Tibial artery (tissue), 4 donors: ENCODE data around the gene ATP6V1B1.

Experiments used
- DNase-seq, 2 donors: peaks; one replicate each; pipeline ENCODE4 v3.0.0-alpha.2; 2019
- H3K27ac ChIP-seq, 2 donors: fragments of 200-600 bp; sonication (generic) in 1 of 2; 1 replicate in 1 of 2; 2 replicates in 1 of 2; pipeline ENCODE4 v1.5.1; 2018 to 2019; ENCODE audit warnings: mild to moderate bottlenecking in 1 of 2
- H3K27me3 ChIP-seq, 2 donors: fragments of 200-600 bp; sonication (generic) in 1 of 2; one replicate each; pipeline versions ENCODE4 v1.5.1 to v1.6.0; 2016 to 2019
- H3K36me3 ChIP-seq, 3 donors: fragments of 200-600 bp; sonication (generic) in 2 of 3; one replicate each; pipeline ENCODE4 v1.5.1; 2016 to 2019; ENCODE audit warnings: mild to moderate bottlenecking in 2 of 3
- H3K4me1 ChIP-seq, 4 donors: fragments of 200-600 bp; sonication (generic) in 2 of 4; 1 replicate in 3 of 4; 2 replicates in 1 of 4; pipeline ENCODE4 v1.5.1; 2016 to 2019
- H3K4me3 ChIP-seq, 2 donors: fragments of 200-600 bp; sonication (generic) in 1 of 2; 1 replicate in 1 of 2; 2 replicates in 1 of 2; pipeline ENCODE4 v1.5.1; 2018 to 2019; ENCODE audit warnings: mild to moderate bottlenecking in 2 of 2
- H3K9me3 ChIP-seq, 3 donors: fragments of 200-600 bp; sonication (generic) in 1 of 3; one replicate each; pipeline ENCODE4 v1.5.1; 2016 to 2019
- CTCF ChIP-seq, 2 experiments: fragments of 200-600 bp in 1 of 2; fragments of 450-650 bp in 1 of 2; IDR thresholded peaks; one replicate each; pipeline ENCODE4 v1.5.1; 2017 to 2019; ENCODE audit warnings: antibody characterized with exemption in 2 of 2, mild to moderate bottlenecking in 1 of 2, moderate library complexity in 1 of 2
- intact Hi-C: fragments of 100-400 bp; cut with DNase I; formaldehyde crosslinking; loops from one replicate; pipeline ENCODE4 v1.15.0; 2023; ENCODE audit warnings: low total_unique reads

The ATP6V1B1 gene

GRCh38 chr2:70893186-70893585, 42.5 kb upstream of the ATP6V1B1 start:
- intact Hi-C loops = no loop called here
- Histone ChIP-seq H3K4me1 (peaks cover 0 to 13% (median 7%) of the 10 kb centered on the region in 4 donors), H3K27ac (no peak overlapping the region), H3K36me3 (no peaks in the 10 kb centered on the region), H3K9me3 (no peaks in the 10 kb centered on the region), H3K27me3 (peaks cover 0 to 75% of the 10 kb centered on the region in 2 donors), H3K4me3 (no peak overlapping the region)
- no peak for TF ChIP-seq CTCF (IDR thresholded peaks at IDR 0.05)
- DNase-seq = no peak

GRCh38 chr2:70894765-70895164, 40.9 kb upstream of the ATP6V1B1 start:
- Histone ChIP-seq H3K36me3 (no peaks in the 10 kb centered on the region), H3K4me1 (peaks cover 0 to 12% (median 3%) of the 10 kb centered on the region in 4 donors), H3K27me3 (peaks cover 0 to 75% of the 10 kb centered on the region in 2 donors), H3K27ac (no peak overlapping the region), H3K9me3 (no peaks in the 10 kb centered on the region), H3K4me3 (no peak overlapping the region)
- intact Hi-C loops = no loop called here
- no peak for DNase-seq
- no peak for TF ChIP-seq CTCF (IDR thresholded peaks at IDR 0.05)

- H3K4me3 ChIP-seq = no peak overlapping the region
- H3K27me3 ChIP-seq = peaks cover 0 to 75% of the 10 kb centered on the region in 2 donors
- no peak for DNase-seq
- intact Hi-C loops = no loop called here
- H3K4me1 ChIP-seq = peaks cover 0 to 16% (median 8%) of the 10 kb centered on the region in 4 donors
- no peak overlapping the region for H3K27ac ChIP-seq
- no peak for TF ChIP-seq CTCF (IDR thresholded peaks at IDR 0.05)
- no peaks in the 10 kb centered on the region for H3K9me3 ChIP-seq
- H3K36me3 ChIP-seq = no peaks in the 10 kb centered on the region
These were observed 40.5 kb upstream of the ATP6V1B1 start for GRCh38 chr2:70895249-70895648.

GRCh38 chr2:70895998-70896764, 39.5 kb upstream of the ATP6V1B1 start:
- DNase-seq = no peak
- no peak overlapping the region for H3K27ac ChIP-seq
- no peak for TF ChIP-seq CTCF (IDR thresholded peaks at IDR 0.05)
- no peak overlapping the region for H3K4me3 ChIP-seq
- peaks cover 0 to 26% (median 17%) of the 10 kb centered on the region in 4 donors for H3K4me1 ChIP-seq
- peaks cover 0 to 77% of the 10 kb centered on the region in 2 donors for H3K27me3 ChIP-seq
- intact Hi-C loops = no loop called here
- H3K9me3 ChIP-seq = no peaks in the 10 kb centered on the region
- H3K36me3 ChIP-seq = no peaks in the 10 kb centered on the region

GRCh38 chr2:70896765-70897202, 38.9 kb upstream of the ATP6V1B1 start:
- intact Hi-C loops = no loop called here
- no peak overlapping the region for H3K4me3 ChIP-seq
- TF ChIP-seq CTCF (IDR thresholded peaks at IDR 0.05) = no peak
- H3K27ac ChIP-seq = no peak overlapping the region
- DNase-seq = no peak
- H3K27me3 ChIP-seq = peaks cover 0 to 77% of the 10 kb centered on the region in 2 donors
- no peaks in the 10 kb centered on the region for H3K9me3 ChIP-seq
- H3K4me1 ChIP-seq = peaks cover 0 to 32% (median 23%) of the 10 kb centered on the region in 4 donors
- no peaks in the 10 kb centered on the region for H3K36me3 ChIP-seq
